GM19023 (cell line): Measurements from ENCODE around the gene FAAP100.

ENCODE experiments used
- ATAC-seq: cut with Tn5 transposase; IDR thresholded peaks from one replicate; pipeline ENCODE4 v1.9.1; 2021; ENCODE audit warnings: mild to moderate bottlenecking, moderate library complexity; ENCODE audit not compliant: unreplicated experiment

Gene FAAP100

DNA sequence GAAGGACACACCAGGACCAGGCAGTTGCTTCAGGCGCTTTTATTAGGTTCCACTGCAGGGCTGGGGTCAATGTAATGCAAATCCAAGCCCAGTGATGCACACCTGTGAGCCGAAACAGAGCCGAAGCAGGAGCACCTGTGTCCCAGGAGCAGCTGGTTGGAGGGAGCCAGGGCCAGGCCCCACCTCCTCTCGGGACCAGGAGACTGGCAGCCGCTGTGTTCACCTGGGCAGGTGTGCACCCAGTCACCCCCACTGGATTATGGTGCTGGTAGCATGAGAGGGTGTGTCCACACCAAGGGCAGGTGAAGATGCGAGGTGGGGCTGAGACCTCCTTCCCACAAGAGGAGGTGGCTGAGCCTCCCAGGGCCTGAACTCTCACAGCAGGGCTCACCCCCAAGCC lies 4.7 kb upstream of the FAAP100 start:
- ATAC-seq: no peak

DNA sequence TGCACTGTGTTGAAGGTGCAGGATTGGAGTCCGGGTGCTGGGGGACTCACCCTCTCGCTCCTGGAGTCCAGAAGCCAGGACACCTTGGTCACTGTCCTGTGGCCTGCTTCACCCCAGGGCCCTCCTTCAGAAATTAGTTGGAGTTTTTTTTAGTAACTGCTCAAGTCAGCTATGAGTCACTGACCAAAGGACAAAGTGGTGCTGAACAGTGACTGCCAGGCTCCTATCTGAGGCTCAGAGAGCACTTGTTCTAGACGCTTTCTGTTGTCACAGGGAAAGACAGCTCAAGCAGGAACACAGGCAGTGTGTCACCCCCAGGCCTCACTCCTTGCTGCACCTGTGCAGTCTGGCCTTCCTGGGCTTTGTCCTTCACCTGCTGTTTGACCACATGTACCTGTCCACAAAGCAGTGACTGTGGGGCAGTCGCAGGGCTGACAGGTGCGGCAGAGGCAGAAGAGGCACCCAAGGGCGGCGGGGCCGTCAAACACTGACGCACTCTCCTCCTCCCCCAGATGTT lies 4.1 kb upstream of the FAAP100 start:
- ATAC-seq: no peak

DNA sequence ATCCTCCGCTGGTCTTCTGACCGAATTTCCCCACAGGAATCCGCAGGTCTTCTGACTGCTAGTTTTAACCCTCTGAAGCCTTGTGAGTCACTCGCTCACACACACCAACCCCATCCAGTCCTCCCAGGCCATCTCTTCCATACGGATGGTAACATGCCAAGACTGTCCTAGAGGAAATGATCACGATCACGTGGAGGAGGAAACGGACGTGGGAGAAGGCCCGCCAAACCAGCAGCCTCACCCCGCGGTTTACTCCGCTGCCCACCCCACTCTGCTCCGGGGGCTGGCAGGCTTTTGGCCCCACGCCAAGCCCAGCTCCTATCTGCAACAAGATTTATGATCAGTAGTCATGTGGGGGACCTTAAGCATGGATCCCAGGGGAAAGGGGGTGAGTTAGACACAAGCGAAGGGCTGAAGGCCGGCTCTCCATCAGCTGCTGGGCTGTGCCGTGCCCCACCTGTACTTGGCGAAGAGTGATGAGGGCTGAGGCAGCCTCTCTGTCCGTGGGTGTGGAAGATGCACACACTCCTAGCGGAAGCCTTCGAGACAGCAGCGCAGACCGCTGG lies 1.5 kb upstream of the FAAP100 start:
- ATAC-seq: no peak

DNA sequence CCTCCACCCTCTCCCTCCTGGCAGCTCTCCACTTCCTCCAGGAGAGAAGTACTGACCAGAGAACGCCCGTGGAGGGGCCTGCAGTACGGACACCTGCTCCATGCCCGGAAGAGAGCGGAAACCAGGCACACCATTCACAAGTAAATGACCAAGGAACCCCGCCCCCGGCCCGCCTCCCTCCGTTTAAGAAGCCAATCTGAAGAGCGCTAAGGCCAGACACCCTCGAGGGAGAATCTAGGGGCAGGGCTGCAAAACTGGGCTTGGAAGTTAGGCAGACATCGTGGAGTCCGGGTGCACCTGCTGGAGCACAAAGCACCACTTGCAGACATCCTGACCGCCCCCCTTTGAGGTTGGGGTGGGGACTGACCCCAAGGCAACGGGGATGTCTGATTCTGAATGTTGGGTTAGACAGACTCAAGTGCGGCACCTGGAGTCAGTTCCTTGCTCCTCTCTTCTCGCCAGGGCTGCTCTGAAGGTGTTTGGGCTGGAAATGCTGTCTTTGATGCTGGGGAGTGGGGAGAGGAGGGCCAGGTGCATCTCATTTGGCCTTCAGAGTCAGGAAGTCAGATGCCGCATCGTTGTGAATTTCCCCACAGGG lies 964 bp upstream of the FAAP100 start:
- ATAC-seq: peak; percentile 45

DNA sequence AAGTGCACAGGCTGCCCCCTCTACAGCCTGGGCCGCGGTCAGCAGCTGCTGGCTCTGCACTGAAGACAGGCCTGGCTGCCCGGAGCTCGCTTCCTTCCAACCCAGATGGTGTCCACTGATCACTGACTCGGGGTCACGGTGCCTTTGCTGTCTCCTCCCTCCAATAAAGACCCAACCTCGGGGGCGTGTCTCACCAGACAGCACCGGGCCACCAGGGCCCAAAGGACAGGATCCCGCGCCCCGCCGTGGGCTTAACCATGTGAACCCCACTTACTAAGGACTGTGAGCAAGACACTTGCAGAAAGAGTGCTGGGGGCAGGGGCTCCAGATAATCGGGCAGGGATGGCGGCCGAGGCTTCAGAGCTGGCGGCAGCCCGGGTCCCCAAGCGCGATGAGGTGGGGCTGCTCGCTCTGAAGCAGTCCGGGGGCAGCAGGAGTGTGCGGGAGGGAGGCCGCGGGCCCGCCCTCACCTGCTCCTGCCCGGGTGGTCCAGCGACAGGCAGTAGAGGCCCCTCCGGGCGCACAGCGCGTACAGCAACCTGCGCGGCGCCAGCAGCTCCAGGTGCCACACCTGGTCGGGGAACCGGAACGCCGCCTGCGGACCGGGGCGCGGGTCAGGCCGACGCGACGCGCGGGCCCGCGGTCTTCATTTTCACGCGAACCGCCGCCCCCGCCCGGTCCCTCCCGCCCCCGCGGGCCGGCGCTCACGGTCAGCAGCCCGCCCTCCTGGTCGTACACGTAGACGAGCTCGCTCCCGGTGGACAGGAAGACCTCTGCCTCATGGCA lies 502 bp downstream of the FAAP100 start:
- peak; percentile 23 for ATAC-seq

DNA sequence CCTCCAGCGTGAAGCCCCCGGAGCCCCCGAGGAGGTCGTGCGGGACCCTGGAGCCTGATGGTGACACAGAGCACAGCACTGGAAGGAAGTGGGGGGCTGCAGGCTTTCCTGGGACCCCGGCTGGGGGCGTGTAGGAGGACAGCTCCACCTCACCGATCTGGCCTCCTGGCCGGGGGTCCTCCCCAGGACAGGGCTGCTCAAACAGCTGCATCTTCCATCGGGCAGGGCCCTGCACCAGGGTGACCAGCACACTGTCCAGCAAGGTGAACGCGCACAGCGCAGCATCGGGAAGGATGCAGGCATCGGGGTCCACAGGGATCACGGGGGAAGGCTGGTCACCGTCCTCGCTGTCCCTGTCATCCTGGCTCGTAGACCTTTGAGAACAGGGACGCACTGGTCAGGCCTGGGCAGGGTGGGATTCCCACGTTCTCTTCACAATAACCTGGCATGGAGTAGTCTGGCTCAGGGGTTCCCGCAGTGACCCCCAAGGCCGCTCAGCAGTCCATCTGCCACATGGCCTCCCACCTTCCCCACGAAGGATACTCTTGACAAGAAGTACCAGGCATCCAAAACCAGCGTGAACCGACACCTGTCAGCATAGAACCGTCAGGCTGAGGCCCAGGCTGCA lies 1.2 kb downstream of the FAAP100 start:
- no peak for ATAC-seq

GRCh38 chr17:81550285-81550684 lies 1.9 kb downstream of the FAAP100 start:
- ATAC-seq: no peak

DNA sequence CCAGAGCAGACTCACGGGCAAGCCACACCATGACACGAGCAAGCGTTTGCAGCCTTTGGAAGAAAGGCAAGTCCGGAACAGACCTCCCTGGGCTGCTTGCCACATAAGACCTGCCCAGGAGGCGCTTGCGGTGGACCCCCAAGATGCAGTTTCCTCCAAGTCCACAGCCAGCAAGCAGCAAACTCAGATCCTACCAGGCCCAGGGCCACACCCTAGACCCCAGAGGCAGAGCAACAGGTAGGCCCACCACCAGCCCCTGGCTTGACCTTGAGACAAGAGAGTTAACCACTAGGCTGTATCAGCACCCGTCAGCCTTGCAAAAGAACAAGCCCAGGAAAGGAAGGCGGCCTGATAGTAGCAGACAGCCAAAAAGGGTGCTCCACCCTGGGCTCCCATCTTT lies 2.3 kb downstream of the FAAP100 start:
- no peak for ATAC-seq

- no peak for ATAC-seq
Measured at GRCh38 chr17:81549031-81549557, 3.1 kb downstream of the FAAP100 start.

- no peak for ATAC-seq
Measured at GRCh38 chr17:81547614-81547982, 4.6 kb downstream of the FAAP100 start.

- no peak for ATAC-seq
Measured at GRCh38 chr17:81546906-81547613, 5.1 kb downstream of the FAAP100 start.

DNA sequence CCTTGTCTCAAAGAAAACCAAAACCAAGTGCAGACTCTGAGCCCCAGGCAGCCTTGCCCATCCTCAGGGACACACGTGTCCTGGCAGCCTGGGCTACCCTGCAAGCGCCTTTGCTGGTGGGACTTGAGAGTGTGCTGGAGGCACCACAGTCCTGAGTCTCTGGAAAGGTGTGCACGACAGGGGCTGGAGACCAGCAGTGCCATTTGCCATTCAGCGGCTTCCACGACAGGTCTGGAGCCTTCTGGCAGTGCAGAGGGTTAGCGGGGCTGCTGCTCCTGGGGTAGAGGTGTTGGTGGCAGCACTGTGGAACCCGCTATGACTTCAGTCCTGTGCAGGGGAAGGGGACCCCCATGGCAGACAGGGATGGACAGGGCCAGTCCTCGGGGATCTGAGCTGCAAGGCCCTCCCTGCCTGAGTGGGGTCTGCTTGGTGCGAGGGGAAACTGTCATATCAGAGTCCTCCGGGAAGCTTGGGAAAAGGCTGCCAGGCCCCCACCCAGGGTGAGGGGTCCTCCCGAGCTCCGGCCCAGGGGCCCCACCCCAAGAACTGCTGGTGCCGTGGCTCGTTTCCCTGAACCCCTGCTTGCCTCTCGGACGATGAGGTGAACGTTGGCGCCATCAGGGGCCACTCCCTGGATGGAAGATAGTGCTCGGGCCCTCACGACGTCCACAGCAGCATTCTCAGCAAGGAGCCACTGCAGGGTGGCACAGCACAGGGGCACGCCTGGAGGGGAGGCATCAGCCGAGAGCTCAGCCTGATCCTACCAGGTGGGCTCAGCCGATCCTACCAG lies 6.8 kb downstream of the FAAP100 start:
- ATAC-seq: no peak

DNA sequence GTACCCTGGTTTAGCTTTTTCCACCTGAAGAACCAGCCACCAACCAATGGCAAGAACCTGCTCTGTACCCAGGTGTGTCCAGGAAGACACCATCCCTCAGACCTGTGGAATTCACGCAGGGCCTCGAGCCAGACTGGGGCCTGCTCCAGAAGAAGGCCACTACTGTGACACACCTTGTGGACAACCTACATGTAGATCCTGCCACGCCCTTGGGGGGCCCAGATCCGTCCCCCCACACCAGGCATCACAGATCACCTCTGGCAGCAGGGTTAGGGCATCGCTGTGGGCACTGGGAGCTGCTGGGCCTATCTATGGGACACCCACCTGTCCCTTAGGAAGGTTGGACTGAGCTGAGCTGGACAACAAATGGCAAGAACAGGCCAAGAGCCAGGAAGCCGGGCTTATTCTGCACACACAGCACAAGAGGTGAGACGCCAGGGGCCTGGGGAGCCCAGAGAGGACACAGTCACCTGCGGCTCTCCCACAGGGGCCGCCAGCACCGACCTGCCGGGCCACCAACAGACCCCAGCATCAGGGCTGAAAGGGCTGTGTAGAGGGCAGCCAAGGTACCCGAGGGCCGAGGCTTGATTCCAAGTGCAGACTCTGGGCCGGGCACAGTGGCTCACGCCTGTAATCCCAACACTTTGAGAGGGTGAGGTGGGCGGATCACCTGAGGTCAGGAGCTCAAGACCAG lies 7.7 kb downstream of the FAAP100 start:
- no peak for ATAC-seq

DNA sequence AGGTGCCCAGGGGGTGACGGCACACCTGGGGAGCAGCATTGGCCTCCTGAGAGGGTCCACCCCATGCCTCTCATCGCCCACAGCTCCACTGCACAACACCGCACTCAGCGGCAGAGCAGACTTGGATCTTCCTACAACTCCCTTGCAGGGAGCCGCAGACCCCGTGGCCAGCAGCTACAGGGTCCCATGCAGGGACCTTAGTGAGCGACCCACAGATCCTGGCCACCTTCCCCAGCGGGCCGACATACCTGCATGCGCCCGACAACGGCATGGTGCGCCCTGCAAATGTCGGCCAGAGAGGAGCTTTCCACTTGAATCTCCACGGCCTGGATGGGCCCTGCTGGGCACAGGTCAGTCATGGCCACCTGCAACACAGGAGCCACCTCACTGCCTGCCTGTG lies 8.4 kb downstream of the FAAP100 start:
- ATAC-seq: no peak

DNA sequence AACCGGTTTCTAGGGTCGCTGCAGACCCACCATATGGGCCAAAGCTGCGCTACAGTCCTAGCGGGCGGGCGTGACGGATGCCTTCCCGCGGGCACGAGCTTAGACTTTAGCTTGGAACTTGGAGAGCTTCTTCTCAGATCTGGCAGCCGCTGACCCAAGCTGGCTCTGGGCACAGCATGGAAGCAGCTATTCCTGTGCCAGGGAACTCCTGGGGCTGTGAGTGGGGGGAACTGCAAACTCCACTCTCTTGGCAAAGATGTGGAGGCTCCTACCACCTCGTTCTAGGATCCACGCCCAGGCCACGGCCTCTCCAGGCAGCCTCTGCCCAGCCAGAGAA lies 8.8 kb downstream of the FAAP100 start:
- ATAC-seq: no peak

GRCh38 chr17:81542431-81543338 lies 9.5 kb downstream of the FAAP100 start:
- ATAC-seq: no peak

DNA sequence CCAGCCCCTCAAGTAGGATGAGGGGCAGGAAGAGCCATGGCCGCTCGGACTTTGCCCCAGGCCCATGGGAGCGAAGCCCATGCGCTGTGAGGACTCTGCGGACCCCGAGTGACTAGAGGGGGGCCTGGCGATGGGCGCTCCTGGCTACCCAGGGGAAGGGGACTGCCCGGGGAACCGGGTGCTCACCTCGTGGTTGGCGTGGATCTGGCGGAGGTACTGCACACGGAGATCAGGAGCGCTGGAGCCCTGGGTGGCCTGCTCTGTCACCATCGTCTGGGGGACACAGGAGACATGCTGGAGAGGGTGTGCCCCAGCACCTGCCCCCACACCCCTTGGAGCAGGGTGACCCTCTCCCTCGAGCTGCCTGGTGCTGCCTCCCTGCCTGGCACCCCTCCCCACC lies 11.0 kb downstream of the FAAP100 start:
- no peak for ATAC-seq

DNA sequence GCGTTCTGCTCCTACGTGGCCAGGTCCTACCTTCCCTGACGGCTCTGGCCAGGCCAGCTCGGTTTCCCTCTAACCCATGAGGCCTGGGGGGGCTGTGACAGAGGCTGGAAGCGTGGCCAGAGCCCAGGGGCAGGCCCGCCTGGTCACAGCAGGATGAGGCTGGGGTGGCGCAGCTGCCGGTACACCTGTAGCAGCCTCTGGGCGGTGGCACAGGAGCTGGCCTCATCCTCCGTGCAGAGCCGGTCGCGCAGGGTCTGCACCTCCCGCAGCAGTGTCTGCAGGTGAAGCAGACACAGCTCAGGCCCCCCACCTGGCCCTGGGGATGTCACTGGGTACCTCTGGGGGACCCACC lies 11.5 kb downstream of the FAAP100 start:
- no peak for ATAC-seq
